Choroid plexus epithelial cell (primary cell): ENCODE results near the gene LTF.
A peak's percentile ranks its signal among the peaks of the same experiment; 100 is the strongest.

Source experiments
- DNase-seq: peaks from one replicate; pipeline ENCODE4 v3.0.0-alpha.2; 2010; ENCODE audit warnings: low read depth
- H3K4me3 ChIP-seq: 2 replicates; pipeline ENCODE4 v1.5.1; 2011; ENCODE audit warnings: low read depth, mild to moderate bottlenecking, control low read depth, low read length, moderate library complexity
- CTCF ChIP-seq: conservative IDR thresholded peaks from 2 replicates; pipeline ENCODE4 v1.5.1; 2011; ENCODE audit warnings: low read depth, mild to moderate bottlenecking, control low read depth, inconsistent platforms, low read length, moderate library complexity

The LTF gene

DNA sequence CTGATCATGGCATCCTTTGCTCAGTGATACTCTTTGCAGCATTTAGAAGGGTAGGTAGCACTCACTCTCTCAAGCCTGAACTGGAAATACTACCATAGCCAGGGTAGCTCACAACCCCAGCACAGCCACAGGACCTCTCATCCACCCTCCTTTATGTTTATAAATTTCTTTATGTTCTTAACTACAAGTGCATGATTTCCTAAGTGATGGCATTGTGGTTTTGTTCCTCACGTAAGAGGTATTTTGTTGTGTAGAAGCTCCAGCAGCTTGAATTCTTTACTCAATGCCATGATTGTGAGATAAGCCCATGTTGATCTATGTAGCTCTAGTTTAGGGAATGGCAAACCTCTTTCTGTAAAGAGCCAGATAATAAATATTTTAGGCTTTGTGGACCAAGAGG, 25.2 kb upstream of the LTF start:
- no peak for TF ChIP-seq CTCF
- DNase-seq = peak; percentile 67
- H3K4me3 ChIP-seq = no peak overlapping the region

- no peak for TF ChIP-seq CTCF
- no peak for DNase-seq
- H3K4me3 ChIP-seq = no peak overlapping the region
Observed at GRCh38 chr3:46489381-46489780, 24.7 kb upstream of the LTF start.

- H3K4me3 ChIP-seq = no peak overlapping the region
- peak; percentile 100 for TF ChIP-seq CTCF
Observed at GRCh38 chr3:46488735-46489361, 24.1 kb upstream of the LTF start.

DNA sequence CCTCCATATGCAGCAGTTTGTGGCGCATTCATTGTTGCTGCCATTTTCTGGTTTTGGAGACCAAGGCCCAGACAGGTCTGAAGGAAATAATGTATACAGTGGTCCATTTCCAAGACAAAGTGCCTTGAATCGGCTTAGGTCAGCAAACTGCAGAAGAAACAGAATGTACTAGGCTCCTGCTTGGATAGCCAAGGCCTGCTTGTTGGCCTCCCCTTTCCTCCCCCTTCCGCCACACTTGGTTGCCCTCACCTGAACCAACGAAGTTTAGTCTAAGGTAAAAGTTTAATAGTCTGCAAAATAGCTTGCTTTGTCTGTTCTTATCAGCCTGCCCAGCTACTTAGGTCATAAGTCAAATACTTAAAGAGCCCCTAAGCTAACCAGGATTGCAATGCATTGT, 21.1 kb upstream of the LTF start:
- no peak overlapping the region for H3K4me3 ChIP-seq
- no peak for TF ChIP-seq CTCF
- no peak for DNase-seq

More at GRCh38 chr3:46488735-46489361, 24.1 kb upstream of the LTF start:
- DNase-seq = peak; percentile 91

- H3K4me3 ChIP-seq = no peak overlapping the region
- TF ChIP-seq CTCF = no peak
- no peak for DNase-seq
Observed at GRCh38 chr3:46484911-46485778, 20.4 kb upstream of the LTF start.

DNA sequence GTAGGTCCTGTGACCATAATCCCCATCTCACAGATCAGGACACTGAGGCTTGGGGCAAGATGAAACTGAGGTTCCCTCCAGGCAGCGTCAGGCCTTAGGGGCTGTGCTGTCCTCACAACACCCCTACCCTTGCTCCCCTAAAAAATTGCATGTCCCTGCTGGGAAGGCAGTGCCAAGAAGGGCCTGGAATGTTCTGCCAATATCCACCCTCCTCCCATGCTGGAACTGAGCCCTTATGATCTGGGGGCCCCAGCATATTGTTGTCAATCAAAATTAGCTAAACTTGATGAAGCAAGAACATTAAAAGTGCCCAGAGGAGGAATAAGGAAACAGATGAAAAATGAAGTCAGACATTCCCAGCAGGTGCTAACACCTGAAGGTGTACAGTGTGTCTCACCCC, 19.7 kb upstream of the LTF start:
- no peak for DNase-seq
- H3K4me3 ChIP-seq = no peak overlapping the region
- TF ChIP-seq CTCF = no peak

DNA sequence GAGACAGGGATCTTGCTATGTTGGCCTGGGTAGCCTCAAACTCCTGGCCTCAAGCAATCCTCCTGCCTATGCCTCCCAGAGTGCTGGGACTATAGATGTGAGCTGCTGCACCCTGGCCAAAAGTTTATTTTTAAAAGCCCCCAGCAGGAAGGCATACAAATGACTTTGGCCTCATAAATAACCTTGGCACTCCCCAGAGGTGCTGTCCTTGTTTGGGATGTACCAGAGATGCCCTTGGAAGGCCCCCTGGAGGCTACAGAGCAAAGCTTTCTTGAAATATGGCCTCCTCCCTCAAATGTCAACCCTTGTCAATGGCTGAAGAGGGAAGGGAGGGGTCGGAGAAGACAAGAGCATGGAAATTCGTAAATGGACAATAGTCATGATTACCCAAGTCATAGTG, 19.1 kb upstream of the LTF start:
- no peak for DNase-seq
- no peak for TF ChIP-seq CTCF

More for the DNA sequence above, 19.1 kb upstream of the LTF start:
- H3K4me3 ChIP-seq = no peak overlapping the region
